KMS-11 (cell line): ENCODE data around the gene SURF4.

Experiments
- H2AFZ ChIP-seq: fragments of 200-600 bp; sonication (generic); 2 replicates; pipeline ENCODE4 v1.6.1; 2016; ENCODE audit warnings: antibody characterized with exemption, mixed run types, low read depth
- H3K27ac ChIP-seq: fragments of 200-600 bp; sonication (generic); 2 replicates; pipeline ENCODE4 v1.6.1; 2016; ENCODE audit warnings: mild to moderate bottlenecking, mixed run types
- H3K27me3 ChIP-seq: fragments of 200-600 bp; sonication (generic); 2 replicates; pipeline ENCODE4 v1.6.1; 2017; ENCODE audit warnings: mild to moderate bottlenecking, low read depth, mixed run types, moderate library complexity; ENCODE audit not compliant: insufficient read depth
- H3K36me3 ChIP-seq: fragments of 200-600 bp; sonication (generic); 2 replicates; pipeline ENCODE4 v1.6.1; 2017; ENCODE audit warnings: mild to moderate bottlenecking, mixed run types; ENCODE audit not compliant: insufficient read depth
- H3K4me1 ChIP-seq: fragments of 200-600 bp; sonication (generic); 2 replicates; pipeline ENCODE4 v1.6.1; 2016; ENCODE audit warnings: mild to moderate bottlenecking, low read depth, mixed run types; ENCODE audit not compliant: poor library complexity, severe bottlenecking
- H3K4me2 ChIP-seq: fragments of 200-600 bp; sonication (generic); 2 replicates; pipeline ENCODE4 v1.7.0; 2016; ENCODE audit warnings: mild to moderate bottlenecking, mixed run types
- H3K4me3 ChIP-seq: fragments of 200-600 bp; sonication (generic); IDR thresholded peaks from 2 replicates; pipeline ENCODE4 v1.6.1; 2017; ENCODE audit warnings: low read depth, low read length, mixed read lengths; ENCODE audit not compliant: insufficient read depth
- H3K79me2 ChIP-seq: fragments of 200-600 bp; sonication (generic); 2 replicates; pipeline ENCODE4 v1.6.1; 2016; ENCODE audit warnings: low read depth, mixed run types; ENCODE audit not compliant: insufficient read depth
- H3K9ac ChIP-seq: fragments of 200-600 bp; sonication (generic); 2 replicates; pipeline ENCODE4 v1.6.1; 2016; ENCODE audit warnings: mild to moderate bottlenecking, mixed run types
- H4K20me1 ChIP-seq: fragments of 200-600 bp; sonication (generic); 2 replicates; pipeline ENCODE4 v1.6.1; 2016; ENCODE audit warnings: mild to moderate bottlenecking, mixed run types; ENCODE audit not compliant: insufficient read depth
- TF ChIP-seq, protein P1 (sequence below): fragments of 200-600 bp; sonication (generic); conservative IDR thresholded peaks from 2 replicates; pipeline ENCODE4 v1.6.1; 2017; ENCODE audit warnings: low read depth, mild to moderate bottlenecking, antibody characterized with exemption, low read length, moderate library complexity, mixed read lengths

Gene SURF4

GRCh38 chr9:133323991-133324703 lies 51.7 kb downstream of the SURF4 start:
- H3K4me3 ChIP-seq: no peak overlapping the region
- no peaks in the 10 kb centered on the region for H3K4me1 ChIP-seq
- H3K36me3 ChIP-seq: no peaks in the 10 kb centered on the region
- TF ChIP-seq, protein P1, sequence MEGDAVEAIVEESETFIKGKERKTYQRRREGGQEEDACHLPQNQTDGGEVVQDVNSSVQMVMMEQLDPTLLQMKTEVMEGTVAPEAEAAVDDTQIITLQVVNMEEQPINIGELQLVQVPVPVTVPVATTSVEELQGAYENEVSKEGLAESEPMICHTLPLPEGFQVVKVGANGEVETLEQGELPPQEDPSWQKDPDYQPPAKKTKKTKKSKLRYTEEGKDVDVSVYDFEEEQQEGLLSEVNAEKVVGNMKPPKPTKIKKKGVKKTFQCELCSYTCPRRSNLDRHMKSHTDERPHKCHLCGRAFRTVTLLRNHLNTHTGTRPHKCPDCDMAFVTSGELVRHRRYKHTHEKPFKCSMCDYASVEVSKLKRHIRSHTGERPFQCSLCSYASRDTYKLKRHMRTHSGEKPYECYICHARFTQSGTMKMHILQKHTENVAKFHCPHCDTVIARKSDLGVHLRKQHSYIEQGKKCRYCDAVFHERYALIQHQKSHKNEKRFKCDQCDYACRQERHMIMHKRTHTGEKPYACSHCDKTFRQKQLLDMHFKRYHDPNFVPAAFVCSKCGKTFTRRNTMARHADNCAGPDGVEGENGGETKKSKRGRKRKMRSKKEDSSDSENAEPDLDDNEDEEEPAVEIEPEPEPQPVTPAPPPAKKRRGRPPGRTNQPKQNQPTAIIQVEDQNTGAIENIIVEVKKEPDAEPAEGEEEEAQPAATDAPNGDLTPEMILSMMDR: no peak
- no peaks in the 10 kb centered on the region for H3K79me2 ChIP-seq
- H3K27me3 ChIP-seq: peaks cover 57% of the 10 kb centered on the region
- H3K9ac ChIP-seq: no peak overlapping the region
- H3K4me2 ChIP-seq: no peak overlapping the region
- H3K27ac ChIP-seq: no peak overlapping the region
- H2AFZ ChIP-seq: no peak overlapping the region
- no peaks in the 10 kb centered on the region for H4K20me1 ChIP-seq

- Histone ChIP-seq H3K4me2 (no peak overlapping the region), H3K9ac (no peak overlapping the region), H4K20me1 (no peaks in the 10 kb centered on the region), H3K4me3 (no peak overlapping the region), H3K36me3 (no peaks in the 10 kb centered on the region), H2AFZ (no peak overlapping the region), H3K4me1 (no peaks in the 10 kb centered on the region), H3K27me3 (peaks cover 64% of the 10 kb centered on the region), H3K27ac (no peak overlapping the region), H3K79me2 (no peaks in the 10 kb centered on the region)
- TF ChIP-seq, protein P1: no peak
Measured at GRCh38 chr9:133323211-133323610, 52.6 kb downstream of the SURF4 start.

GRCh38 chr9:133322701-133323100 lies 53.2 kb downstream of the SURF4 start:
- Histone ChIP-seq H3K4me1 (no peaks in the 10 kb centered on the region), H3K27me3 (peaks cover 64% of the 10 kb centered on the region), H3K36me3 (no peaks in the 10 kb centered on the region), H3K27ac (no peak overlapping the region), H3K9ac (no peak overlapping the region), H3K4me3 (no peak overlapping the region), H3K4me2 (no peak overlapping the region), H2AFZ (no peak overlapping the region), H3K79me2 (no peaks in the 10 kb centered on the region), H4K20me1 (no peaks in the 10 kb centered on the region)
- TF ChIP-seq, protein P1: no peak

GRCh38 chr9:133321411-133321935 lies 54.4 kb downstream of the SURF4 start:
- peaks cover 62% of the 10 kb centered on the region for H3K27me3 ChIP-seq
- no peak overlapping the region for H2AFZ ChIP-seq
- no peaks in the 10 kb centered on the region for H3K36me3 ChIP-seq
- H3K9ac ChIP-seq: no peak overlapping the region
- no peak overlapping the region for H3K4me2 ChIP-seq
- TF ChIP-seq, protein P1: no peak
- no peak overlapping the region for H3K4me3 ChIP-seq
- H4K20me1 ChIP-seq: no peaks in the 10 kb centered on the region
- no peaks in the 10 kb centered on the region for H3K79me2 ChIP-seq
- H3K4me1 ChIP-seq: no peaks in the 10 kb centered on the region
- no peak overlapping the region for H3K27ac ChIP-seq
